Thyroid gland (tissue), 4 donors: ENCODE results near the gene CMTM8.

Source experiments
- CTCF ChIP-seq, 6 experiments: fragments of 200-600 bp in 3 of 6; fragments of 450-650 bp in 3 of 6; sonication (generic) in 3 of 6; IDR thresholded peaks; one replicate each; pipeline ENCODE4 v1.5.1; 2016 to 2019; ENCODE audit warnings: antibody characterized with exemption in 6 of 6, mild to moderate bottlenecking in 2 of 6, inconsistent platforms in 1 of 6, moderate library complexity in 1 of 6
- POLR2A ChIP-seq, 2 donors: fragments of 450-650 bp; IDR thresholded peaks; one replicate each; pipeline ENCODE4 v1.6.1; 2017; ENCODE audit warnings: antibody characterized with exemption in 2 of 2, mild to moderate bottlenecking in 2 of 2, moderate library complexity in 1 of 2

GRCh38 chr3:32320080-32320479 is 81.6 kb downstream of the CMTM8 start:
- TF ChIP-seq POLR2A (IDR thresholded peaks at IDR 0.05) (no peak), CTCF (IDR thresholded peaks at IDR 0.05) (no peak)
